Measurements from ENCODE around the gene PLEKHO2. TPM values are rescaled to one million over a fixed set of nuclear protein-coding genes. Genes with fewer than 3 reads are reported as not detected.

Gene PLEKHO2
- total RNA-seq, 2 donors from 2014 or later: 31.2 to 47.2 TPM

DNA sequence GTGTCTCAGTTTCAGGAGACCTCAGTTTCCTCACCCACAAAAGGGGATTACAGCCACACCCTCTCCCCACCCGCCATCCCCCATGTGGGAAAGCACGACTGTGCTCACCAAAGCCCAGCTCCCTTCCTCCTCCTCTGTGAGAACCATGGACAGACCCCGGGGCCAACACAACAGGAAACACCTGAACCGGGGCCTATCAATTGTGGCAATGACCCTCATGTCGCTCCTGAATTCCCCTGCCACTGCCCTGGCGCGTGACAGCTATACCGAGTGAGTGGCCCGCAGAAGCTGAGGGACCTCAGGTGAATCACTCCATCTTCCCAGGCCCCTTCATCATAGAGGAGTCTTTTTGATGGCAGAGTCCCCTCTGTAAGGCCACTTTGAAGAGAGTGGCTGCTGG, 28.6 kb downstream of the PLEKHO2 start:
- Mint-ChIP-seq H3K27ac (peak overlapping the region; percentile 17 to 21), H3K4me1 (ENCODE audit: low read depth in 2 of 2) (peaks cover 26 to 31% of the 10 kb centered on the region in 2 donors), H3K36me3 (peaks cover 4% of the 10 kb centered on the region), H3K27me3 (no peaks in the 10 kb centered on the region), H3K9me3 (no peaks in the 10 kb centered on the region), H3K4me3 (no peak overlapping the region)
- DNase-seq (ENCODE audit: low spot score): no peak
- ATAC-seq: no peak

DNA sequence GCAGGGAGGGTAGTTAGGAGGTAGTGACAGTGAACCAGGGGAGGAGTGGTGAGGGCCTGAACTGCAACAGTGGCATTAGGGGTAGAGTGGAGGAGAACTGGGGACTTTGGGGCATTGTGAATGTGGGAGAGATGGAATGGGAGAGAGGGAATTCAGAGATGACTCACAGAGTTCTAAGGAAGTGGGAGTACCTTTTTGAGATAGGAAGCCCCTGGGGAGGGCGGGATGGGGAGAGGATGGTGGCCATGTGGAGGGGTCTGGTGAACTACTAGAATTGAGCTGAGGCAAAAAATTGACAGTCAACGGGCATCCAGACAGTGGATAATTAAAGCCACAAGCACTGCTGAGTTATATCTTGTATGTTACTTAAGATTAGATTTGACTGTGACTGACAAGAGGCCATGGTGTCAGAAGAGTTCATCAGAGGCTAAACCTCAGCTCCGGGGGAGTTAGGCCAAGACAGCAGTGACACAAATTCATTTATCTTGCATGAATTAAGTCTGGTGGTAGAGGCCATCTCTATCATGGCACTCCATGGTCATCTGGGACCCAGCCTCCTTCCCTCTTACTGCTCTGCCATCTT, 34.0 kb downstream of the PLEKHO2 start:
- ATAC-seq (peak in 1 of 2 donors; percentile 29), DNase-seq (ENCODE audit: low spot score) (no peak)
- Mint-ChIP-seq H3K9me3 (no peaks in the 10 kb centered on the region), H3K4me1 (ENCODE audit: low read depth in 2 of 2) (peaks cover 25 to 28% of the 10 kb centered on the region in 2 donors), H3K27ac (peak overlapping the region; percentile 26 to 64), H3K36me3 (no peaks in the 10 kb centered on the region), H3K27me3 (no peaks in the 10 kb centered on the region), H3K4me3 (no peak overlapping the region)

DNA sequence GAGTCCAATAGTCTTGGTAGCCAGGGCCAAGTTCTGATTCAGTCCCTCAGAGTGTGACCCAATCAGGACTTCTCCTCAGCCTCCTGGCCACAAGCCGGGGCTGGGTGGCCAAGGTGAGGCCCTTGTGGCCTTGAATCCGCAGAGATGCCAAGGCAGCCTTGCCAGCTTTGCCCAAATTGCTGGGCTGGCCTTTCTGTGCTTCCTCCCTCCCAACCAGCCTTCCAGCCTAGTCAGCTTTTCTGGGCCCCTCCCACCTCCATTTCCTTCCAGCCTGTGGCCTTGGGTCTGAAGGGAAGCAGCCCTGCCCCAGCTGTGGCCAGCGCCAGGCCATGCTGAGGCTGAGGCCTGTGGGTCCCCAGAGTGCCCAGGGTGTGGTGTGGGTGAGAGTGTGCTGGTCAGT, 35.7 kb downstream of the PLEKHO2 start:
- Mint-ChIP-seq H3K36me3 (no peaks in the 10 kb centered on the region), H3K27me3 (no peaks in the 10 kb centered on the region), H3K4me1 (ENCODE audit: low read depth in 2 of 2) (peaks cover 31 to 35% of the 10 kb centered on the region in 2 donors), H3K4me3 (no peak overlapping the region), H3K27ac (peak overlapping the region; percentile 26 to 33), H3K9me3 (no peaks in the 10 kb centered on the region)
- DNase-seq (ENCODE audit: low spot score) (no peak), ATAC-seq (peak; percentile 41 to 67)

DNA sequence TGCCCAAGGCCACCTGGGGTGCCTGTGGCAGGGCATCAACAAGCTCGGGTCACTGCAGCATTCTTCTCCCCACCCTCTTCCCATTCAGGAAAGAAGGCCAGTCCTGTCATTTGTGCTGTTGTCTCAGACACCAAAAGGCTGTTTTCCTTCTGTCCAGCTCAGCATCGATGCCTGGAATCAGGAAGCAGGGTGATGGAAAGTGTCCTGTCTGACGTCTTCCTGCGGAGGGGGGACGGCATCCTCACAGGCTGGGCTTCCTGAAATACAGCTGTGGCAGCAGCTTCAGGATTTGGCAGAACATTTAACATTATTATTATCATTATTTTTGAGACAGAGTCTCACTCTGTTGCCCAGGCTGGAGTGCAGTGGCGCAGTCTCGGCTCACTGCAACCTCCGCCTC, 37.0 kb downstream of the PLEKHO2 start:
- DNase-seq (ENCODE audit: low spot score) (no peak), ATAC-seq (no peak)
- Mint-ChIP-seq H3K4me1 (ENCODE audit: low read depth in 2 of 2) (peaks cover 36 to 42% of the 10 kb centered on the region in 2 donors), H3K4me3 (no peak overlapping the region), H3K9me3 (no peaks in the 10 kb centered on the region), H3K36me3 (no peaks in the 10 kb centered on the region), H3K27me3 (no peaks in the 10 kb centered on the region), H3K27ac (peak overlapping the region in 1 of 2 donors; percentile 33)

GRCh38 chr15:64883100-64883581, 41.4 kb downstream of the PLEKHO2 start:
- Mint-ChIP-seq H3K4me1 (ENCODE audit: low read depth in 2 of 2) (peaks cover 24 to 33% of the 10 kb centered on the region in 2 donors), H3K27me3 (no peaks in the 10 kb centered on the region), H3K9me3 (no peaks in the 10 kb centered on the region), H3K4me3 (peak overlapping the region; percentile 89), H3K27ac (peak overlapping the region; percentile 86 to 88), H3K36me3 (no peaks in the 10 kb centered on the region)
- ATAC-seq (peak; percentile 84 to 91), DNase-seq (ENCODE audit: low spot score) (peak; percentile 69)

GRCh38 chr15:64883997-64884511, 42.3 kb downstream of the PLEKHO2 start:
- Mint-ChIP-seq H3K27ac (peak overlapping the region; percentile 86 to 88), H3K36me3 (no peaks in the 10 kb centered on the region), H3K27me3 (no peaks in the 10 kb centered on the region), H3K9me3 (no peaks in the 10 kb centered on the region), H3K4me3 (peak overlapping the region; percentile 89), H3K4me1 (ENCODE audit: low read depth in 2 of 2) (peaks cover 24 to 33% of the 10 kb centered on the region in 2 donors)
- peak; percentile 79 to 87 for ATAC-seq
- peak; percentile 85 for DNase-seq (ENCODE audit: low spot score)

GRCh38 chr15:64884679-64885078, 43.0 kb downstream of the PLEKHO2 start:
- Mint-ChIP-seq H3K36me3 (no peaks in the 10 kb centered on the region), H3K4me3 (peak overlapping the region; percentile 89), H3K4me1 (ENCODE audit: low read depth in 2 of 2) (peaks cover 24 to 33% of the 10 kb centered on the region in 2 donors), H3K27me3 (no peaks in the 10 kb centered on the region), H3K9me3 (no peaks in the 10 kb centered on the region), H3K27ac (peak overlapping the region; percentile 86 to 88)
- ATAC-seq (no peak), DNase-seq (ENCODE audit: low spot score) (no peak)

- no peaks in the 10 kb centered on the region for H3K27me3 Mint-ChIP-seq
- no peak overlapping the region for H3K27ac Mint-ChIP-seq
- ATAC-seq (no peak), DNase-seq (ENCODE audit: low spot score) (no peak)
- peaks cover 34 to 43% of the 10 kb centered on the region in 2 donors for H3K4me1 Mint-ChIP-seq (ENCODE audit: low read depth in 2 of 2)
- H3K9me3 Mint-ChIP-seq: no peaks in the 10 kb centered on the region
- H3K36me3 Mint-ChIP-seq: no peaks in the 10 kb centered on the region
- H3K4me3 Mint-ChIP-seq: no peak overlapping the region
Observed at GRCh38 chr15:64888336-64888735, 46.6 kb downstream of the PLEKHO2 start.

DNA sequence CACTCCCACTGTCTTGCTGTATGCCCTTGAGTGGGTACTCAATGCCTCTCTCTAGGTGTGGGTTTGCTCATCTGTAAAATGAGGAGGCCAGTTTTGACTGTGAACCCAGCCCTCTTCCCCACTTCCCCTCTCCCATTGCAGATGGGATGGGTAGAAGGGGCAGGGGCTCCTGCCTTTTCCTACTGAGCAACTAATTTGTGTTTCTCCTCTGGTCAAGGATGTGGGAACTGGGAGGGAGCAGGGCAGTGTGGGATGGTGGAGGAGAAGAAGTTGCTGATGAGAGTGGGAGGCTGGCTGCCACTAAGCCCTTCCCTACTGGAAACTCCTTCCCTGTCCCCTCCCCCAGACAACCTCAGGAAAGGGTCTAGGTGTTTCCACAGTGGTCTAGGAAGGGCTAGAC, 49.8 kb downstream of the PLEKHO2 start:
- Mint-ChIP-seq H3K27me3 (no peaks in the 10 kb centered on the region), H3K4me3 (peak overlapping the region; percentile 88), H3K27ac (peak overlapping the region; percentile 98 to 100), H3K4me1 (ENCODE audit: low read depth in 2 of 2) (peaks cover 54 to 57% of the 10 kb centered on the region in 2 donors), H3K9me3 (no peaks in the 10 kb centered on the region), H3K36me3 (no peaks in the 10 kb centered on the region)
- DNase-seq (ENCODE audit: low spot score) (no peak), ATAC-seq (no peak)

DNA sequence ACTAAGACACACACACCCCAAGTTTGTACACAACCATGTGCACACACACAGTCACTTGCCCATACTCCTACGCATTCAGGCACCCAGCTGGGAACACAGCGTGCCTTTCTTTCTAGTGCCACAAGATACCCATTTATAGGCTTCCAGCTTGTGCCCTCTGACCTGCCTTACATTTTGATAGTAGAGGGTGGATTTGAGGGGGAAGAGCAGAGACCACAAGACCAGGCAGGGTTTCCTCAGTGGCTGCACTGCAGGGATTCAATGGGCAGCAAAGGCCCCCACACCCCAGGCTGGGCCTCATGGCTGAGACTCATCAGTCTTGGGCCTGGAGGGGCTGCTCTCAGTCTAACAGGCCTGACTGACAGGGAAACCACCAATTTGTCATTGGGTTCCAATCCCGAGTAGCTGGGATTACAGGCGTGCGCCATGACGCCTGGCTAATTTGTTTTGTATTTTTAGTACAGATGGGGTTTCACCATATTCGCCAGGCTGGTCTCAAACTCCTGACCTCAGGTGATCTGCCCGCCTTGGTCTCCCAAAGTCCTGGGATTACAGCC, 51.2 kb downstream of the PLEKHO2 start:
- ATAC-seq: no peak
- no peaks in the 10 kb centered on the region for H3K9me3 Mint-ChIP-seq
- H3K4me3 Mint-ChIP-seq: peak overlapping the region; percentile 88
- H3K27ac Mint-ChIP-seq: peak overlapping the region; percentile 98 to 100
- no peaks in the 10 kb centered on the region for H3K36me3 Mint-ChIP-seq
- peaks cover 65 to 66% of the 10 kb centered on the region in 2 donors for H3K4me1 Mint-ChIP-seq (ENCODE audit: low read depth in 2 of 2)
- DNase-seq (ENCODE audit: low spot score): no peak
- H3K27me3 Mint-ChIP-seq: no peaks in the 10 kb centered on the region

DNA sequence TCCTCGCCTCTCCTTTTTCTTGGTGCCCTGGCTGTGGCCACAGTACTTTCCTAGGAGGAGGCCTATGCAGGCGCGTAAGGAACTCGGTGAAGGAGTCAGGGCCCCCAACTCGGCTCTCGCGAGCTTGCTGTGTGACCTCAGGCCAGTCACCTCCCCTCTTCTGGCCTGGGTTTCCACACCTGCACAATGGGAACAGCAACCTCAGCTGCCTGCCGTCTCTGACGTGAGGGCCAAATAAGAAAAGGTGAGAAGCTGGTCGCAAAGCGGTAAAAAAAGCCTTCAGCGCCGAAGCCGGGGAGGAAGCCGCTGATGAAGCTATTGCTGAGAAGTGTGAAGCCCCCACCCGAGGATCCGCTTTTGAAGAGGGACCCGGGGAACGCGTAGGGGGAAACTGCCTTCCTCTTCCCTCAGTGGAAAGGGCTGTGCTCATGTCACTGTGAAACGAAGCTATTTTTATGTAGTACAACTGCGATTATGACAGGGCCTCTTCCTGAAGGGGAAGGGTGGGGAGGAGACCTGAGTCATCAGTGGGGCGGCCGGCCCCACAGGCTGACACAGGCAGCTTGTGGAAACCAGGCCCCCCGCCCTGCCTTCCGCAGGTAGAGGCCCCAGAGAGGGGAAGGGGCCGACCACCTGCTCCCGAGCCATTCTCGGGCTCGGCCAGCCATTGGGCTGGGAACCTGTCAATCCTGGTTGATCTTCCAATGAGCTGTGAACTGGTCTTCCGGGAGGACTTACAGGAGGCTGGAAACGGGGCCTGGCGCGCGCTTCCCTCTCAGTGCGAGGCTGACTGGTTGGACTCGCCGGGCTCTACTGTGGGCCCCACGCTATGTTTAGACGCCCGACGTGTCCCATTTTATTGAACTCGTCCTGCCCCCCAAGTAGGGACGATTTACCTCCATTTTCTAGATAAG, 52.0 kb downstream of the PLEKHO2 start:
- H3K27ac Mint-ChIP-seq: peak overlapping the region; percentile 98 to 100
- ATAC-seq: peak; percentile 88 to 89
- no peaks in the 10 kb centered on the region for H3K27me3 Mint-ChIP-seq
- no peaks in the 10 kb centered on the region for H3K9me3 Mint-ChIP-seq
- no peaks in the 10 kb centered on the region for H3K36me3 Mint-ChIP-seq
- DNase-seq (ENCODE audit: low spot score): peak; percentile 95
- H3K4me1 Mint-ChIP-seq (ENCODE audit: low read depth in 2 of 2): peaks cover 69 to 70% of the 10 kb centered on the region in 2 donors
- peak overlapping the region; percentile 88 for H3K4me3 Mint-ChIP-seq

DNA sequence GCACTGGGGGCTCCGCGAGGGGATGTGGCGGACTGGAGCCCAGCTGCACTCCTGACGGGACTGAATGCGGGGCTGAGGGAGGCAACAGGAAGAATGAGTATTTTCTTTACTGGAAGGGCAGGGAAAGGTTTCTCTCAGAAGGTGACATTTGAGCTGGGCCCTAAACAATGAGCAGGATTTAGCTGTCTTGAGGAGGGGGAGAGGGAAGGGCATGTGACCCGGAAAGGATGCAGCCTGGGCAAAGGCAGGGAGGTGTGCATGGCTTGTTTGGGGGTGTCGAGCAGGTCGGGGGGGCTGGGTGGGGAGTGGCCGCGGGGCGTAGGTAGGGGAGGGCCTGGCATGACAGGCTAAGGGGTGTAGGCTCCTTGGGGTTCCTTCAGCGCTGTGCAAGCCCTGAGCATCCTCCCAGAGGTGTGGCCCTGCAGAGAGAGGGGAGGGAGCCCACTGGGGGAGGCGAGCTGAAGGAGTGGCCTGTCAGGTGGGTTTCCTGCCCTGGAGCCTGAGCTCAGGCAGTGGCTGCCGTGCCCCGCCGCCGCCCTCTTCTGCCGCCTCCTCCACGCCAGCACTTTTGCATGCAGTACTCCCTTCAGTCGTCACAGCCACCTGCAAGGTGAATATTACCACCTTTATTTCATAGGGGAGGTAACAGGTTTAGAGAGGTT, 52.8 kb downstream of the PLEKHO2 start:
- H3K4me3 Mint-ChIP-seq: peak overlapping the region; percentile 88

More for the DNA sequence above, 52.8 kb downstream of the PLEKHO2 start:
- peak in 1 of 2 donors; percentile 24 for ATAC-seq
- DNase-seq (ENCODE audit: low spot score): no peak
- peak overlapping the region; percentile 98 to 100 for H3K27ac Mint-ChIP-seq
- H3K9me3 Mint-ChIP-seq: no peaks in the 10 kb centered on the region
- no peaks in the 10 kb centered on the region for H3K27me3 Mint-ChIP-seq
- peaks cover 69 to 70% of the 10 kb centered on the region in 2 donors for H3K4me1 Mint-ChIP-seq (ENCODE audit: low read depth in 2 of 2)
- no peaks in the 10 kb centered on the region for H3K36me3 Mint-ChIP-seq

Measured in natural killer cell treated with Interleukin-12 subunit alpha and Interleukin-12 subunit beta and Interleukin-15 and Interleukin-18, amount 100 ng/mL, for 72 hours (primary cell).